GM12801 (cell line): ENCODE measurements around the gene UPF3A.

Experiments
- CTCF ChIP-seq: IDR thresholded peaks from one replicate; pipeline ENCODE4 v1.5.1; 2011; ENCODE audit warnings: control low read depth; ENCODE audit not compliant: insufficient read length; ENCODE audit errors: extremely low read depth

The UPF3A gene

DNA sequence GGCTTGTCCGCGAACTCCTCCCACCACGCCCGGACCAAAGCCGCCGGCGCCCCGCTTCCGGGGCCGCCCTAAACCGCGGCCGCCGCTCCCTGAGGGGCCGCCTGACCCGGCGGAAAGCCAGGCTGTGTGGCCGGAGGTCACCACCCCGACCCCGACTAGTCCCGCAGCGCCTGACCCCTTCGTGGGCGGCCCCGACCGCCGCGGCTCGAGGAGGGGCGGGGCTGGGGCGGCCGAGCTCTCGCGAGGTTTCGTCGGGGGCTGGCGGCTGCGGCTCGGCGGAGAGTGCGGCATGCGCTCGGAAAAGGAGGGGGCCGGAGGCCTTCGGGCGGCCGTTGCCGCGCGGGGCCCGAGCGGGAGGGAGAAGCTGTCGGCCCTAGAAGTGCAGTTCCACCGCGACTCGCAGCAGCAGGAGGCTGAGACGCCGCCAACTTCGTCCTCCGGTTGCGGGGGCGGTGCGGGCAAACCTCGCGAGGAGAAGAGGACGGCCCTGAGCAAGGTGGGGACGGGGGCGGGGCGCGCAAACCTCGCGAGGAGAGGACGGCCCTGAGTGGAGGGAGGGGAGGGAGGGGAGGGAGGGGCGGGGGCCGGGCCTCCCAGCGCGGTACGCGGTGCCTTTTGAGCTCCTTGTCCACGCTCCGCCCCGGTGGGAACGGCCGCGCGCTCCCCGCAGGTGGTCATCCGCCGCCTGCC is at the start of gene UPF3A:
Gene UPF3A (plus strand): TSS at position 251 of the 690 bp plus-strand sequence. CDS start 39 bp downstream, at position 290.
- TF ChIP-seq CTCF, result no peak

- TF ChIP-seq CTCF, result no peak
Measured at GRCh38 chr13:114231886-114232285, 49.5 kb upstream of the UPF3A start.

DNA sequence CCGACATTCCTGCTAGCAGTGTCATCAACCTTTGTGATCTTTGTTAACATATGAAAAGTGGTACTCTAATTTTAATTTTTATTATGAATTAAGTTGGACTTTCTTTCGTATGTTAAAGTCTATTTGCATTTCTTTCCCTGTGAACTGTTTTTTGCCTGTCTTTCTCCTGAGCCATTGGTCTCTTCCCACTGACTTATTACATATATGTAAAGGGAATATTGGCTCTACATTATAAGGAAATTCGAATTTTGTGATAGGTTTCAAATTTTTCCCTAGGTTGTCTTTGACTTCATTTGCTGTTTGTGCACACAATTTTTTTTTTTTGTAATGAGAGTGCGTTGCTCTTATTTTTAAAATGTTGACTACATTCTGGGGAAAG is 47.1 kb upstream of the UPF3A start:
- no peak for TF ChIP-seq CTCF

DNA sequence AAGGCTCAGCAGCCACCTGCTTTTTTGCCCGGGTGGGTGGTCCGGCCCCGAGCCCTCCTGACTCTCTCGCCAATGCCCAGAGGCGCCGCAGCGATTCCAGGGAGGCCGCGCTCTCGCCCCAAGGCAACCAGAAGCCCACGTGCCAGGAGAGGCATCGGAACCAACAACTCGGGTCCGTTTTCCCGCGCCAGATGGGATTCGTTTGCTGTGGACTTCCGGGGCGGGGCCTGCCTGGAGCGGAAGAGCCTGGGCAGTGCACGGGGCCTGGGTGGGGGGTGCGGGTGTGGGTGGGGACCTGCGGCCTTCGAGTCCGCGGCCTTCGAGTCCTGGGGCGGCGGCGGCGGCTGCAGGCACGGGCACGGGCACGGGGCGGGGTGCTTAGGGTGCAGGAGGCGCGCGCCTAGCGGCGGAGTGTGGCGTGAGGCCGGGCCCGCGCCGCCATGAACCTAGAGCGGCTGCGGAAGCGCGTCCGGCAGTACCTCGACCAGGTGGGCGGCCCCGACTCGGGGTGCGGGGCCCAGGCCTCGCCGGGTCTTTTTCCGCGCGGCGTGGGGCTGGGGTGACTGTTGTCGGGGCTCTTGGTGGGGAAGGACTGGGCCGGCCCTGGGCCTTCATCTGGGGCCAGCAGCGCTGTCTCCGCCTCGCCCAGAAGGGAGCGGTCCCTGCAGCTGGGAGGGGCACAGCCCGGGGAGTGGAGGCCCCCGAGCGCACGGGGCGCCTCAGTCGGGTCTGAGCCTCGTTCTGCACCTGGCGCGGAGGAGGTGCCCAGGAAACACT is 46.6 kb upstream of the UPF3A start, which contains the start of gene CDC16:
Gene CDC16 (plus strand): TSS at position 253 of the 777 bp plus-strand sequence. CDS start 188 bp downstream, at position 441.
- no peak for TF ChIP-seq CTCF

DNA sequence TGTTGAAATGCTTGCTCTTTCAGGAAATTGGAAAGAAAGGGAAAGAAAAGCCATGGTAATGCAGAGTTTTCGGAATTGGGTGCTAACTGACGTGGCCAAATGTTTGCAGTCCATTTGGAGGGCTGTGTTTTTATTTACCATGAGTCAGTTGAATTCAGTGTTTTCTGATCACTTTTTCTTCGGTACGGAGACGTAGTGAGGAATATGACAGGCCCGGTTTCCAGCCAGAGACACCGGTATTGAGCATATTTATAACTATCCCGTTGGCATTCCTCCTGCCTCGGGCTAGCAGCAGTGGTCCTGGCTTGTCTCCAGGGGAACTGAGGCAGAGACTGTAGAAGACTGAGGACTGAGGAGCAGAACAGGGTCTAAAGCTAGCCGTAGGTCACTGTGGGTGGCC is 45.7 kb upstream of the UPF3A start:
- no peak for TF ChIP-seq CTCF

DNA sequence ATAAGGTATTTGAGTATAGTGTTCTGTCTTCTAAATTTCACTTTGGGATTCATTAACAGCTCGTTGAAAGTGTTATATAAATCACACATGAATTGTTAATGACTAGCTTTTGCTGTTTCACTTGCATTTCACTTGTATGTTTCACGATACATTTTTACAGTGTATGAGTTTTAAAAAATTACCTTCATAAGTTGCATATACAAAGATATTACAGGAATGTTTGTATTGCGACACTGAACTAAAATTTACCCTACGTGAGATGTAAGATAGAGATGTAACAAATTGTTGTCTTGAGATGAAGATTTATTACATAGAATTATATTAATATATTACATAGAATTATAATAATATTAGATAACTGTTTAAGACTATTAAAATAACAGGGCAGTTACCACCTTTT is 45.2 kb upstream of the UPF3A start:
- no peak for TF ChIP-seq CTCF

- no peak for TF ChIP-seq CTCF
Measured at GRCh38 chr13:114237415-114238112, 43.8 kb upstream of the UPF3A start.
